T follicular helper cell (primary cell): ENCODE measurements around the gene ABCB11.
"Not testable (repeated sequence)": the region's sequence is repeated elsewhere in the genome, so short reads cannot be mapped to it uniquely, and the experiment has no call there.

Experiments used
- DNase-seq: peaks from one replicate; pipeline ENCODE4 v3.0.0-alpha.2; 2020; ENCODE audit warnings: low read depth

The ABCB11 gene

DNA sequence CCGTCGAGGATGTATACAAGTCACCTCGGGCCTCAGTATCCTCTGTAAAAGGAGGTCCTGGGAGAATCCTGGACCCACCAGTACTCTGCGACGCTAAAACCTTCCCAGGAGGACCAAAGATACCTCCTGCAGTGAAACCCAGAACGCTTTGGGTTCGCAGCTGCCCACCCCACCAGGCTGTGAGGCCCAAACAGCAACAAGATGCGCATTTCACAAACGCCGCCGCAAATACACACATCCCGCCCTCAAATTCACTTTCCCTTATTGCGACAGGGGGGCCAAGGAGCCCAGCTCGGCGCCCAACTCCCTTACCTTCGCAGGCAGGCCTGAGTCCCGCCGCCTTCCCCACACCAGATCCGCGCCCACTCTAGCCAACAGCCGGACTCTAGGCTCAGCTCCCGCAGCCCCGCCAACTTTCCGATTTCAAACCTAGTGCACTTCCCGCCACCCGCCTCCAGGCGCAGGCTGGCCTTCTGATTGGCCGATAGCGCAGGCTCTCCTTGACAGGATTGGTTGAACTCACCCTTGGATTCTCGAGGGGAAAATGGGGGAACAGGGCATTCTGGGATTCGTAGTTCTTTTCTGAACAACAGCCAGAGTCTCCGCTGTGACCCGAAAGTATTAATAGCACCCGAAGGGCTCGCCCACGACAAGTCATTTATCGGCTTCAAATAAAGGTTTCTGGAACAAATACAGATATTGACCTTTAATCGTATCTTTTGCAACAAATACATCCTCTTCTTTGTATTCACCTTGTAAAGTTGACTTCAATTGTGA lies 140.9 kb downstream of the ABCB11 start, which contains the start of gene SPC25:
Gene SPC25 (minus strand): TSS at position 425 of the 777 bp plus-strand sequence. CDS start 911 bp downstream, outside the sequence.
- peak; percentile 84 for DNase-seq

DNA sequence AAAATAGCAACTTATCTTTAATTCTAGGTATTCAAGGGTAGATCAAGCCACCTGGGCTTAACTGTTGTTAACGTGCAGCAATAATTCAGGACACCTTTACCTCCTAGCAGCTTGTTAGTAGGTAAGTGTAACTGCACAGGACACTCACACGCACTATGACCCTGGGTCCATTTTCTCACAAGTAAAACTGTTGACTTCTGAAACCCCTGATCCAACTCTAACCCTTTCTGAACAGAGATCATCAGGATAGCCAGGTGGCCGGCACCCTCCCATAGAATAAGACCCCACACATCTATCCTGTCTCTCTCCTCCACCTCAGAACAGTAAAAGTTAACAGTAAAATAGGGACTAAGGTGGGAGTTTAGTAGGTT lies 141.5 kb downstream of the ABCB11 start:
- no peak for DNase-seq

DNA sequence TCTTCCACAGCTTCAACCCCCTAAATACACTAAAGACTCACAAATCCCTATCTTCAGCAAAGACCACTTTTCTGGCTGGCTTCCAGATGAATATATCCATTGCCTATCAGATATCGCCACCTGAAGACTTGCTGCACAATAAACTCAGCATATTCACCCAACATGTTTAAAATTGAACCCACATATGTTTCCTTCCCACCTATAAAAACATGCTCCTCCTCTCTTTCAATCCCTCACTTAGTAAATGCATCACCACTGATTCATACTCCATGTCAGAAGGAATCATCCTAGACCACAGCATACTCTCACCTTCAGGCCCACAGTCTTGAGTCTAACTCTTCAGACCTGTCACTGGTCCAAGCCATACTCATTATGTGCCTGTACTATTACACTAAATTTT lies 146.1 kb downstream of the ABCB11 start:
- no peak for DNase-seq

DNA sequence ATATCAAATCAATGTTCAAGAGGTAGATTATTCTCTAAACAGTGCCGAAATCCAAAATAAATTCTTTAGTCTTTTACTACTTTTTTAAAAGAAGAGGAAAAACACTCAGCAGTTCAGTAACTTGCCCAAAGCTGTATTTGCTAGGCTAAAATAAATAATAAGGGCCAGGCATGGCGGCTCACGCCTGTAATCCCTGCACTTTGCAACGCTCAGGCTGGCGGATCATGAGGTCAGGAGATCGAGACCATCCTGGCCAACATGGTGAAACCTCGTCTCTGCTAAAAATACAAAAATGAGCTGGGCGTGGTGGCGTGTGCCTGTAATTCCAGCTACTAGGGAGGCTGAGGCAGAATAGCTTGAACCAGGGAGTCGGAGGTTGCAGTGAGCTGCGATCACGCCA lies 149.0 kb downstream of the ABCB11 start:
- DNase-seq: not testable (repeated sequence)

DNA sequence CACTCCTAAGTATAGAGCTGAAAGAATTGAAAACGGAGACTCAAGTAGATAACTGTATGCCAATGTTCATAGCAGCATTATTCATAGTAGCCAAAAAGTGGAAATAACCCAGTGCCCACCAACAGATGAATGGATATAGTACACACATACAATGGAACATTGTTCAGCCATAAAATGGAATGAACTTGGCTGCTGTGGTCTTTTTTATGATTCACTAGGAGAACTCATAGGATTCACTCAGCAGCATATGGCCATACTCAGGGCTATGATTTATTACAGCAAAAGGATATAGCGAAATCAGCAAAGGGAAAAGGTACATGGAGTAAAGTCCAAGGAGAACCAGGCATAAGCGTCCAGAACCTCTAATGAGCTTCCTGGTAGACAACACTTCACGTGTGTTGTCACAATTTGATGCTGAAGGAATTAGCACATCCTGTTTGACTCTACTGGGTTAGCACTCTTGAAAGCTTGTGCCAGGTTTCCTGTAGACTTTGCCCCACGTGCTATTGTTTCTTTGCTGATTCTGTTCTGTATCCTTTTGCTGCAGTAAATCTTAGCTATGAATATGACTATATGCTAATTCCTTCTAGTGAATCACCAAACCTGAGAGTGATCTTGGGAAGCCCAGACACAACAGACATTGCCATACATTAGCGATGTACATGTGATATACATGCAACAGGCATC lies 156.6 kb downstream of the ABCB11 start:
- DNase-seq: no peak

DNA sequence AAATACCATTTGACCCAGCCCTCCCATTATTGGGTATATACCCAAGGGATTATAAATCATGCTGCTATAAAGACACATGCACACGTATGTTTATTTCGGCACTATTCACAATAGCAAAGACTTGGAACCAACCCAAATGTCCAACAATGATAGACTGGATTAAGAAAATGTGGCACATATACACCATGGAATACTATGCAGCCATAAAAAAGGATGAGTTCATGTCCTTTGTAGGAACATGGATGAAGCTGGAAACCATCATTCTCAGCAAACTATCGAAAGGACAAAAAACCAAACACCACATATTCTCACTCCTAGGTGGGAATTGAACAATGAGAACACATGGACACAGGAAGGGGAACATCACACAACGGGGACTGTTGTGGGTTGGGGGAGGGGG lies 160.3 kb downstream of the ABCB11 start:
- DNase-seq: not testable (repeated sequence)
